Measurements from ENCODE around the gene CALML5.

CALML5 gene

DNA sequence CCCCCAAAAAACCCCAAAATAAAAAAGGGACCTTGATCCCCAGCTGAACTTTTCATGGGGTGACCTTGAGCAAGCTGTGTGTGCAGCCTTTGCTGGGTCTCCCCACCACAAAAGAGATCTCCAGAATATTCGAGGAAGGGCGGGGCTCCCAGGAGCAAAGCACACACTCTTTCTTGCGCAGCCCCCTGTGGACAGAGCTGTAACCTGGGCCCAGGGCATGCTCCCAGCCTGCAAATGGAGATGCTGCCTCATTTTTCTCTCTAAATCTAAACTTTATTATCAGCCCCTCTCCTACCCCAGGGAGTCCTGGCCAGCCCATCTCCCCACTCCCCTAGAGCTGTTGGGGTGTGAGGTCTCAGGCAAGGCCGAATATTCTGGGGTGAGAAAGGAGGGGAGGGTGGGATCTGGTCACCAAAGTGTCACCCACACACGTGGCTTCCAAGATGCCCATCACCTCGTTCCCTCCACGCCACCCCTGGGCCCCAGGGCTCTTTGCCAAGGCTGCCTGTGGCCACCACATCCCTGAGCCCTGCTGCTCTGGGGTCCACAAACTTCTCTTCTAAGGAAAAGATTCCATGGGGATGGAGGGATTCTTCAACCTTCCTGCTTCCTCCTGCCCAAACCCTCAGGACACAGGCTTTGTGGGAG lies 23.7 kb upstream of the CALML5 start:
- WGBS (ENCODE audit: extremely low coverage, insufficient coverage, low lambda C conversion rate) = no CpG with 5 or more reads among the region's 7 CpGs
- Histone ChIP-seq H2AK5ac (ENCODE audit: low read length) (no peak overlapping the region), H3K4ac (ENCODE audit: low read depth, low read length) (no peak overlapping the region), H3K79me2 (ENCODE audit: control insufficient read depth, insufficient read depth, low read length) (no peaks in the 10 kb centered on the region), H3K4me2 (ENCODE audit: low read length) (no peak overlapping the region), H3K9ac (ENCODE audit: low read length) (no peak overlapping the region), H3K36me3 (ENCODE audit: control insufficient read depth, insufficient read depth, low read length) (no peaks in the 10 kb centered on the region), H4K5ac (ENCODE audit: low read length) (no peak overlapping the region), H3K18ac (ENCODE audit: low read length) (no peak overlapping the region), H3K27me3 (ENCODE audit: insufficient read depth, low read length, poor library complexity) (no peaks in the 10 kb centered on the region), H3K56ac (ENCODE audit: low read length) (no peak overlapping the region), H3K27ac (ENCODE audit: low read depth, low read length) (no peak overlapping the region), H3K23ac (ENCODE audit: low read length) (no peak overlapping the region), H2BK15ac (replicated peaks; ENCODE audit: low read depth) (no peak overlapping the region), H3K79me1 (ENCODE audit: low read length) (no peaks in the 10 kb centered on the region), H2BK5ac (ENCODE audit: low read length) (no peak overlapping the region), H3K4me3 (ENCODE audit: low read length) (no peak overlapping the region), H2BK120ac (ENCODE audit: low read depth, low read length) (no peak overlapping the region), H4K8ac (ENCODE audit: low read depth, low read length) (no peak overlapping the region), H3K4me1 (ENCODE audit: control insufficient read depth, low read depth, low read length) (no peaks in the 10 kb centered on the region)
- DNase-seq = no peak

DNA sequence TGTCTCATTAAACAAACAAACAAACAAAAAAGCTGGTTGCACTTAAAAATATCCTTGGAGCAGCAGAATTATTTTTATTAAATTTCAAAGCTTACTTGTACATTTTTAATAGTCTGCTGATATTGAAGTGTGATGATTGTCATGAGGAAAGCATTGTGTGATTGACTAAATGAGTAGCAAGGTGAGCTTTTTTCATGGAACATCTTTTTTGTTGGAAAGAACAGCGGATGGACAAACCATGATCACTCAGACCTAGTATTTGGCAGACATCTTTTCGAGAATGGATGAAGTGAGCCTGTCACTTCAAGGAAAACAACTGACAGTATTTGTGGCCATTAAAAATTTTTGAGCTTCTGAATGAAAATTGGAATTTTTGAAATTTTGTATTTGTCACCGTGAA lies 19.7 kb upstream of the CALML5 start:
- no peaks in the 10 kb centered on the region for H3K4me1 ChIP-seq (ENCODE audit: control insufficient read depth, low read depth, low read length)
- no peak overlapping the region for H3K18ac ChIP-seq (ENCODE audit: low read length)
- H2BK5ac ChIP-seq (ENCODE audit: low read length) = no peak overlapping the region
- H3K79me1 ChIP-seq (ENCODE audit: low read length) = no peaks in the 10 kb centered on the region
- WGBS (ENCODE audit: extremely low coverage, insufficient coverage, low lambda C conversion rate) = no CpG with 5 or more reads among the region's 3 CpGs
- H3K27me3 ChIP-seq (ENCODE audit: insufficient read depth, low read length, poor library complexity) = no peaks in the 10 kb centered on the region
- no peak overlapping the region for H4K8ac ChIP-seq (ENCODE audit: low read depth, low read length)
- no peak overlapping the region for H2AK5ac ChIP-seq (ENCODE audit: low read length)
- H3K23ac ChIP-seq (ENCODE audit: low read length) = no peak overlapping the region
- no peaks in the 10 kb centered on the region for H3K36me3 ChIP-seq (ENCODE audit: control insufficient read depth, insufficient read depth, low read length)
- no peak overlapping the region for H3K4me2 ChIP-seq (ENCODE audit: low read length)
- H2BK120ac ChIP-seq (ENCODE audit: low read depth, low read length) = no peak overlapping the region
- H2BK15ac ChIP-seq (replicated peaks; ENCODE audit: low read depth) = no peak overlapping the region
- DNase-seq = no peak
- H3K27ac ChIP-seq (ENCODE audit: low read depth, low read length) = no peak overlapping the region
- H3K4me3 ChIP-seq (ENCODE audit: low read length) = no peak overlapping the region
- H3K9ac ChIP-seq (ENCODE audit: low read length) = no peak overlapping the region
- H3K56ac ChIP-seq (ENCODE audit: low read length) = no peak overlapping the region
- H3K79me2 ChIP-seq (ENCODE audit: control insufficient read depth, insufficient read depth, low read length) = no peaks in the 10 kb centered on the region
- no peak overlapping the region for H3K4ac ChIP-seq (ENCODE audit: low read depth, low read length)
- H4K5ac ChIP-seq (ENCODE audit: low read length) = no peak overlapping the region

DNA sequence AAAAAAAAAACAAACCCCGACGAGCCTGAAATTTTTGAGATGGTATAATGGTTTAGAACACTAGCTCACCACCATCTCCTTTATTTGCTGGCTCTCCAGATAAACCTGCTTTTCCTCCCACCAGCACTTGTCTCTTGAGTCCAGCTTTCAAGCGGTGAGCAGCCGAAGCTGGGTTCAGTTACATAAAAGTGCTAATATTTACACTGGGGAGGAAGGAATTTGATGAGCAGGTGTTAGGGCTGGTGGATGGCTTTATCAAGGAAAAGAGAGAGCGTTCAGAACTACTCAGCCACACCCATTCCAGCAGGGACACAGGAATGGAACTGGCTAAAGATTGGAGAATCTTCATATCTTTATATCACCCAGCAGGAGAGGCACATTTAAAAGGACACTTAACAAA lies 18.8 kb upstream of the CALML5 start:
- H2AK5ac ChIP-seq (ENCODE audit: low read length) = no peak overlapping the region
- no CpG with 5 or more reads among the region's 5 CpGs for WGBS (ENCODE audit: extremely low coverage, insufficient coverage, low lambda C conversion rate)

DNA sequence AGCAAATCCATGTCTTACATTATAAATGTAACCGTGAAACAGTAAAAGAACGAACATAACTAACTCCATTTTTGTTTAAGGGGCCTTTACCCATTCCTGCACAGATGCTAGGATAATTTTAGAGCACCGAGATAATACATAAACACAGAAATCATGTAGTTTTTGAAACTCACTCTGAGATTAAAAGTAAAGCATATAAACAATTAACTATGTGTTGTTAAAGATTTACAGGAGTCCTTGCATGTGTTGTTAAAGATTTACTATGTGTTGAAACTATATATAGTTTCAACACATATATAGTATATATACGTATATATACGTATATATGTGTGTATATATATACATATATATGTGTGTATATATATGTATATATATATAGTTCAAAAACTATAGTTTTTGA lies 18.2 kb upstream of the CALML5 start:
- no peak overlapping the region for H3K27ac ChIP-seq (ENCODE audit: low read depth, low read length)
- no peak for DNase-seq
- no peak overlapping the region for H4K8ac ChIP-seq (ENCODE audit: low read depth, low read length)
- H2BK15ac ChIP-seq (replicated peaks; ENCODE audit: low read depth) = no peak overlapping the region
- H3K23ac ChIP-seq (ENCODE audit: low read length) = no peak overlapping the region
- H3K4ac ChIP-seq (ENCODE audit: low read depth, low read length) = no peak overlapping the region
- H3K36me3 ChIP-seq (ENCODE audit: control insufficient read depth, insufficient read depth, low read length) = no peaks in the 10 kb centered on the region
- H3K27me3 ChIP-seq (ENCODE audit: insufficient read depth, low read length, poor library complexity) = no peaks in the 10 kb centered on the region
- H3K4me2 ChIP-seq (ENCODE audit: low read length) = no peak overlapping the region
- no peak overlapping the region for H3K9ac ChIP-seq (ENCODE audit: low read length)
- no peak overlapping the region for H3K56ac ChIP-seq (ENCODE audit: low read length)
- no peaks in the 10 kb centered on the region for H3K79me2 ChIP-seq (ENCODE audit: control insufficient read depth, insufficient read depth, low read length)
- no peak overlapping the region for H3K4me3 ChIP-seq (ENCODE audit: low read length)
- H2AK5ac ChIP-seq (ENCODE audit: low read length) = no peak overlapping the region
- H2BK5ac ChIP-seq (ENCODE audit: low read length) = no peak overlapping the region
- no peaks in the 10 kb centered on the region for H3K4me1 ChIP-seq (ENCODE audit: control insufficient read depth, low read depth, low read length)
- no peak overlapping the region for H3K18ac ChIP-seq (ENCODE audit: low read length)
- H3K79me1 ChIP-seq (ENCODE audit: low read length) = no peaks in the 10 kb centered on the region
- no CpG with 5 or more reads among the region's 5 CpGs for WGBS (ENCODE audit: extremely low coverage, insufficient coverage, low lambda C conversion rate)
- no peak overlapping the region for H2BK120ac ChIP-seq (ENCODE audit: low read depth, low read length)
- H4K5ac ChIP-seq (ENCODE audit: low read length) = no peak overlapping the region

More for the DNA sequence above, 18.8 kb upstream of the CALML5 start:
- no peaks in the 10 kb centered on the region for H3K36me3 ChIP-seq (ENCODE audit: control insufficient read depth, insufficient read depth, low read length)
- DNase-seq = no peak
- no peak overlapping the region for H3K9ac ChIP-seq (ENCODE audit: low read length)
- H3K4me2 ChIP-seq (ENCODE audit: low read length) = no peak overlapping the region
- no peak overlapping the region for H2BK15ac ChIP-seq (replicated peaks; ENCODE audit: low read depth)
- H3K27ac ChIP-seq (ENCODE audit: low read depth, low read length) = no peak overlapping the region
- H3K56ac ChIP-seq (ENCODE audit: low read length) = no peak overlapping the region
- H3K79me1 ChIP-seq (ENCODE audit: low read length) = no peaks in the 10 kb centered on the region
- H2BK120ac ChIP-seq (ENCODE audit: low read depth, low read length) = no peak overlapping the region
- no peak overlapping the region for H2BK5ac ChIP-seq (ENCODE audit: low read length)
- no peaks in the 10 kb centered on the region for H3K79me2 ChIP-seq (ENCODE audit: control insufficient read depth, insufficient read depth, low read length)
- H3K4me3 ChIP-seq (ENCODE audit: low read length) = no peak overlapping the region
- no peak overlapping the region for H4K5ac ChIP-seq (ENCODE audit: low read length)
- H3K23ac ChIP-seq (ENCODE audit: low read length) = no peak overlapping the region
- H3K27me3 ChIP-seq (ENCODE audit: insufficient read depth, low read length, poor library complexity) = no peaks in the 10 kb centered on the region
- no peak overlapping the region for H3K4ac ChIP-seq (ENCODE audit: low read depth, low read length)
- H3K18ac ChIP-seq (ENCODE audit: low read length) = no peak overlapping the region
- H3K4me1 ChIP-seq (ENCODE audit: control insufficient read depth, low read depth, low read length) = no peaks in the 10 kb centered on the region
- no peak overlapping the region for H4K8ac ChIP-seq (ENCODE audit: low read depth, low read length)

DNA sequence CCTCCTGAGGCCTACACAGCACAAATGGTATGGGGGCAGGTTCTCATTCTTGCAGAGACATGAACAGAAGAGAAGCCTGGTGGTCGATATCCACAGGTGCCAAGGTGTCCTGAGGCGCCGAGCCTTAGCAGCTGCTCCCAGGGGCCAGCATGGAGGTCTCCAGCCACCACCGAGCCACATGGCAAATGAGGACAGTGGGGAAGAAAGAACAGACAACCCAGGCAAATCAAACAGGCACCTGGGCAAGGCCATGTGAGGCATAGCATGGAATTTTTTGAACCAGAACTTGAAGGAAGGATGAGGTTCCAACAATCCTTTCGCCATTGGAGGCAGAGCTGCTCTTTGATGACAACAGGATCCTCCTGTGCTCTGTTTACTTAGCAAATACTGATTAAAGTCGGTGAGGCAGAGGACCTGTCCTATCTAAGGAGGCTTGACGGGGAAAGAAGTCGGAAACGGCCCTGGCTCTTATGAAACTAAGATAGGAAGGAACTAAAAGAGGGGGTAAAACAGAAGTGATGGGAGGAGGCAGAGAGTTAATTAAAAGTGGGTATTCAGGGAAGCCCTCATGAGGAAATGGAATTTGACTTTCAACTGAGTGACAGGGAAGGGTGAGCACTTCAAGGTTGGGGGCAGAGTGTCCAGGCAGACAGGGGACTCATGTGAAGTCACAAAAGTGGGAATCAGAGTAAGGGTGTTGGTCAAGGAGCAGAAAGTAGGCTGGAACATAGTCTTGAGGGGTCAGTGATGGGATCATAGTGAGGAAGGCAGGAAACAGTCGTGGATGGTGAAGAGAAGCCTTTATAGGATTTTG lies 16.8 kb upstream of the CALML5 start:
- Histone ChIP-seq H3K79me1 (ENCODE audit: low read length) (no peaks in the 10 kb centered on the region), H4K8ac (ENCODE audit: low read depth, low read length) (no peak overlapping the region), H2BK5ac (ENCODE audit: low read length) (no peak overlapping the region), H3K36me3 (ENCODE audit: control insufficient read depth, insufficient read depth, low read length) (no peaks in the 10 kb centered on the region), H2BK120ac (ENCODE audit: low read depth, low read length) (no peak overlapping the region), H4K5ac (ENCODE audit: low read length) (no peak overlapping the region), H3K18ac (ENCODE audit: low read length) (no peak overlapping the region), H3K27ac (ENCODE audit: low read depth, low read length) (no peak overlapping the region), H3K4me1 (ENCODE audit: control insufficient read depth, low read depth, low read length) (no peaks in the 10 kb centered on the region), H3K9ac (ENCODE audit: low read length) (no peak overlapping the region), H3K79me2 (ENCODE audit: control insufficient read depth, insufficient read depth, low read length) (no peaks in the 10 kb centered on the region), H3K27me3 (ENCODE audit: insufficient read depth, low read length, poor library complexity) (no peaks in the 10 kb centered on the region), H3K4me3 (ENCODE audit: low read length) (no peak overlapping the region), H2BK15ac (replicated peaks; ENCODE audit: low read depth) (no peak overlapping the region), H3K23ac (ENCODE audit: low read length) (no peak overlapping the region), H3K4ac (ENCODE audit: low read depth, low read length) (no peak overlapping the region), H2AK5ac (ENCODE audit: low read length) (no peak overlapping the region), H3K56ac (ENCODE audit: low read length) (no peak overlapping the region), H3K4me2 (ENCODE audit: low read length) (no peak overlapping the region)
- no peak for DNase-seq
- WGBS (ENCODE audit: extremely low coverage, insufficient coverage, low lambda C conversion rate) = no CpG with 5 or more reads among the region's 10 CpGs
